IPS-18a (cell line): ENCODE results near the gene DMRTC1B.
"Not testable (repeated sequence)": the region's sequence is repeated elsewhere in the genome, so short reads cannot be mapped to it uniquely, and the experiment has no call there.

ENCODE experiments used
- H3K27ac ChIP-seq: one replicate; pipeline ENCODE4 v1.5.1; 2013; ENCODE audit warnings: low read length
- H3K27me3 ChIP-seq: one replicate; pipeline ENCODE4 v1.6.1; 2013; ENCODE audit warnings: mild to moderate bottlenecking, low read length; ENCODE audit not compliant: control insufficient read depth, insufficient read depth
- H3K36me3 ChIP-seq: one replicate; pipeline ENCODE4 v1.6.1; 2013; ENCODE audit warnings: low read depth, low read length; ENCODE audit not compliant: control insufficient read depth
- H3K4me1 ChIP-seq: one replicate; pipeline ENCODE4 v1.6.1; 2013; ENCODE audit warnings: low read depth, low read length; ENCODE audit not compliant: control insufficient read depth
- H3K4me3 ChIP-seq: one replicate; pipeline ENCODE4 v1.5.1; 2013; ENCODE audit warnings: low read length
- H3K9ac ChIP-seq: one replicate; pipeline ENCODE4 v1.6.1; 2013; ENCODE audit warnings: mild to moderate bottlenecking, low read length, moderate library complexity
- H3K9me3 ChIP-seq: one replicate; pipeline ENCODE4 v1.6.1; 2013; ENCODE audit warnings: low read depth, low read length; ENCODE audit not compliant: control insufficient read depth

The DMRTC1B gene

DNA sequence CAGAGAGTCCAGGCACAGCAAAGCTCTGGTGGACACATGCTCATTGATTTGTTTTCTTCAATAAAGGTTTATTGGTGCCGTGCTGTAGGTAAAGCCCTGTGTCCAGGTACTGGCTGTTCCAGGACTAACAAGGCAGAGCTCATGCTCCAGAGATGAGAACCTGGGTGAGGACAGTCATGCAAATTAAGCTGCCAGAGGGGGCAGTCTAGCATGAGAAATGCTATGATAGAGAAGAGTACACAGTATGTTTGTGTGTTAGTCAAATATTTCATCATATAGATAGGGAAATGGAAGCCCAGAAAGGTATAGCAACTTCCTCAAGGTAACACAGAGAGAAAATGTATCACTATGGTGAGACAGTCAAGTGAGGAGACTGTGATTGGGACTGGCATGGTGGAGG, 11.5 kb downstream of the DMRTC1B start:
- H3K27ac ChIP-seq: not testable (repeated sequence)

DNA sequence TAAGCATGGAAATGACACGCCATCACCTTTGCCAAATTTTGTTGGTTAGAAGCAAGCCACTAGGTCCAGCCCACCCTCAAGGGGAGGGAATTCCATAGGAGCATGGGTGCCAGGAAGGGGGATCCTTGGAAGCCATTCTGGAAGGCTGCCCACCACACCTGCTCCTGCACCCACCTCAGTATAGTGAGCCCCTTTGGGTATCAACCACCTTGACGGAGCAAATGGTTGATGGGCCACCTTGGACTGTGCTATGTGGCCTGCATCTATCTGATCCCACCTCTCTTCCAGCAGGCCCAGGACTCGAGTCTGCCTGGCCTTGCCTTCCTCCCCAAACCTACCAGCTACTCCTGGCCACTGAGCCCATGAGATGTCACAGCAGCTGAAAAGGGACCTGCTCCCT, 13.7 kb downstream of the DMRTC1B start:
- H3K9ac ChIP-seq, H3K27me3 ChIP-seq, H3K9me3 ChIP-seq, H3K4me3 ChIP-seq, H3K4me1 ChIP-seq, H3K36me3 ChIP-seq, H3K27ac ChIP-seq: not testable (repeated sequence)

More for the DNA sequence above, 11.5 kb downstream of the DMRTC1B start:
- H3K9me3 ChIP-seq, H3K27me3 ChIP-seq, H3K9ac ChIP-seq, H3K36me3 ChIP-seq, H3K4me3 ChIP-seq, H3K4me1 ChIP-seq: not testable (repeated sequence)

DNA sequence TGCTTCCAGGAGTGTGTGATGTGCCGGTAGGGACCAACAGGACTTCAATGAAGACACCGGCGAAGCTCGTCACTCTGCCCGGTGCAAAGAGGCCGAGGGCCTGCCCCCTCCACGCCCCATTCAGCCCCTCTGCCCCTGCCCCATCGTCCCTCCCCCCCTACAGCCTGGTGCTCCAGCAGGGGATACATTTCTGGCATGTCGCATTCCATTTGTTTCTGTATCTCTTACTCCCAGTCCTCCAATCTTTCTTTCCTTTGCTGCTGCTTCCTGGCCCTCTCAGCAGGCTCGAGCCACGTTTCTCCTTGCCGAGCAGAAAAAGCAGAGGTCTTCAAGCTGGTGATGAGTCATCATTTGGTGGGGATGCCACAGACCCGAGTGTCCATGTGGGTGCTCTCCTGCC, 31.4 kb downstream of the DMRTC1B start, which contains the start of gene FAM236D:
TSS of gene FAM236D (minus strand) at position 101 of the 400 bp plus-strand sequence. CDS start at position 1, 100 bp downstream.
- H3K4me1 ChIP-seq, H3K36me3 ChIP-seq, H3K27ac ChIP-seq, H3K9ac ChIP-seq, H3K27me3 ChIP-seq, H3K4me3 ChIP-seq, H3K9me3 ChIP-seq: not testable (repeated sequence)

DNA sequence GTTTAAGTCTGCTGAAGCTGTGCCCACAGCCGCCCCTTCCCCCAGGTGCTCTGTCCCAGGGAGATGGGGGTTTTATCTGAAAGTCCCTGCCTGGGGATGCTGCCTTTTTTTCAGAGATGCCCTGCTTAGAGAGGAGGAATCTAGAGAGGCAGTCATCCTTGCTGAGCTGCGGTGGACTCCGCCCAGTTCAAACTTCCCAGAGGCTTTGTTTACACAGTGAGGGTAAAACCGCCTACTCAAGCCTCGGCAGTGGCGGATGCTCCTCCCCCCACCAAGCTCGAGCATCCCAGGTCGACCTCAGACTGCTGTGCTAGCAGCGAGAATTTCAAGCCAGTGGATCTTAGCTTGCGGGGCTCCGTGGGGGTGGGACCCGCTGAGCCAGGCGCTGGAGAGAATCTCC, 54.0 kb downstream of the DMRTC1B start:
- not testable (repeated sequence) for H3K9me3 ChIP-seq, H3K4me3 ChIP-seq, H3K4me1 ChIP-seq, H3K36me3 ChIP-seq, H3K27me3 ChIP-seq, H3K9ac ChIP-seq, H3K27ac ChIP-seq

DNA sequence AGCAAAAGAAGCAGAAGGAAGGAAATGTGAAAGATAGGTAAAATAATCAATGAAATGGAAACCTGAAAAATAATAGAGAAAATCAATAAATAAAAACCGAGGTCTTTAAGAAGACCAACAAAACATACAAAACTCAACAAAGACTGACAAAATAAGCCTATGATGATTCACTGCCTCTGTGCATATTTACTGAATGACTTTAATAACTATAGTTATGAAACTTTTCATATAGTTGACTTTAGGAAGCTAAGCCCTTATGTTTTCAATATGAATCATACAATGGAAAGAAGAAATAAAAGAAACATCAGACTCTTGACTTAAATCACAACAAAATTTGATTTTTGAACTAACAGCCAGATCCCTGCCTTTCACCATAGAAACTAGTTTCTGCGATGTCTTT, 60.8 kb downstream of the DMRTC1B start:
- not testable (repeated sequence) for H3K4me3 ChIP-seq, H3K27me3 ChIP-seq, H3K9me3 ChIP-seq, H3K27ac ChIP-seq, H3K36me3 ChIP-seq, H3K9ac ChIP-seq, H3K4me1 ChIP-seq

DNA sequence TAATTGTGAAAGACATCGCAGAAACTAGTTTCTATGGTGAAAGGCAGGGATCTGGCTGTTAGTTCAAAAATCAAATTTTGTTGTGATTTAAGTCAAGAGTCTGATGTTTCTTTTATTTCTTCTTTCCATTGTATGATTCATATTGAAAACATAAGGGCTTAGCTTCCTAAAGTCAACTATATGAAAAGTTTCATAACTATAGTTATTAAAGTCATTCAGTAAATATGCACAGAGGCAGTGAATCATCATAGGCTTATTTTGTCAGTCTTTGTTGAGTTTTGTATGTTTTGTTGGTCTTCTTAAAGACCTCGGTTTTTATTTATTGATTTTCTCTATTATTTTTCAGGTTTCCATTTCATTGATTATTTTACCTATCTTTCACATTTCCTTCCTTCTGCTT, 106.2 kb downstream of the DMRTC1B start:
- H3K27me3 ChIP-seq, H3K9ac ChIP-seq, H3K4me3 ChIP-seq, H3K9me3 ChIP-seq, H3K27ac ChIP-seq, H3K4me1 ChIP-seq, H3K36me3 ChIP-seq: not testable (repeated sequence)

DNA sequence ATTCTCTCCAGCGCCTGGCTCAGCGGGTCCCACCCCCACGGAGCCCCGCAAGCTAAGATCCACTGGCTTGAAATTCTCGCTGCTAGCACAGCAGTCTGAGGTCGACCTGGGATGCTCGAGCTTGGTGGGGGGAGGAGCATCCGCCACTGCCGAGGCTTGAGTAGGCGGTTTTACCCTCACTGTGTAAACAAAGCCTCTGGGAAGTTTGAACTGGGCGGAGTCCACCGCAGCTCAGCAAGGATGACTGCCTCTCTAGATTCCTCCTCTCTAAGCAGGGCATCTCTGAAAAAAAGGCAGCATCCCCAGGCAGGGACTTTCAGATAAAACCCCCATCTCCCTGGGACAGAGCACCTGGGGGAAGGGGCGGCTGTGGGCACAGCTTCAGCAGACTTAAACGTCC, 113.0 kb downstream of the DMRTC1B start:
- H3K4me3 ChIP-seq, H3K9me3 ChIP-seq, H3K4me1 ChIP-seq, H3K27me3 ChIP-seq, H3K27ac ChIP-seq, H3K36me3 ChIP-seq, H3K9ac ChIP-seq: not testable (repeated sequence)
